Measurements from ENCODE around the gene CLINT1. TPM values are rescaled to one million over a fixed set of nuclear protein-coding genes. Genes with fewer than 3 reads are reported as not detected.

The CLINT1 gene
- total and polyA plus RNA-seq, 4 experiments from 2014 or later = 70.5 to 88.2 (median 77.4) TPM

GRCh38 chr5:157828944-157829639, 29.9 kb downstream of the CLINT1 start:
- no peak overlapping the region for H3K27ac ChIP-seq (ENCODE audit: low read depth, low read length)
- H3K36me3 ChIP-seq (ENCODE audit: insufficient read depth, low read length) = no peaks in the 10 kb centered on the region
- DNase-seq = no peak
- Mint-ChIP-seq H3K27me3 (no peaks in the 10 kb centered on the region), H3K9me3 (no peaks in the 10 kb centered on the region), H3K4me1 (peaks cover 31 to 70% (median 45%) of the 10 kb centered on the region in 4 donors), H3K4me3 (peak overlapping the region in 1 of 8 donors; percentile 22), H3K27ac (peak overlapping the region in 4 of 7 donors; percentile 7 to 69 (median 32)), H3K36me3 (peaks cover 4 to 19% of the 10 kb centered on the region in 2 donors)
- H3K4me1 ChIP-seq (ENCODE audit: insufficient read depth, low read length) = peaks cover 22% of the 10 kb centered on the region
- H3K4me3 ChIP-seq (ENCODE audit: low read length in 2 of 2) = no peak overlapping the region
- CTCF ChIA-PET (ENCODE audit: partially characterized antibody) = interaction anchor here (0.7 to 1.9 kb wide), 8 partner anchors 9 to 486 kb away, joined by 3 to 9 read pairs (median 5); no protein-coding TSS in a partner anchor
- intact Hi-C loops (cut with micrococcal nuclease) = no loop called here
- POLR2A ChIA-PET (ENCODE audit: partially characterized antibody) = interaction anchor here (0.6 kb wide), 1 partner anchor 28 kb away, joined by 5 read pairs; no protein-coding TSS in a partner anchor
- no peaks in the 10 kb centered on the region for H3K27me3 ChIP-seq (ENCODE audit: insufficient read depth, low read length)
- H3K9me3 ChIP-seq (ENCODE audit: control insufficient read depth in 1 of 2, low read length in 2 of 2) = no peaks in the 10 kb centered on the region

- POLR2A ChIA-PET (ENCODE audit: partially characterized antibody) = no interaction called here
Observed at GRCh38 chr5:157828105-157828943, 30.6 kb downstream of the CLINT1 start.

GRCh38 chr5:157827423-157827822, 31.5 kb downstream of the CLINT1 start:
- no peak overlapping the region for H3K4me3 ChIP-seq (ENCODE audit: low read length in 2 of 2)
- Mint-ChIP-seq H3K27ac (peak overlapping the region in 1 of 7 donors; percentile 19), H3K27me3 (no peaks in the 10 kb centered on the region), H3K9me3 (peaks cover 0 to under 1% (median 0%) of the 10 kb centered on the region in 8 donors), H3K4me3 (no peak overlapping the region), H3K4me1 (peaks cover 29 to 59% (median 39%) of the 10 kb centered on the region in 4 donors), H3K36me3 (peaks cover 2 to 12% of the 10 kb centered on the region in 2 donors)
- no peaks in the 10 kb centered on the region for H3K27me3 ChIP-seq (ENCODE audit: insufficient read depth, low read length)
- POLR2A ChIA-PET (ENCODE audit: partially characterized antibody) = no interaction called here
- H3K27ac ChIP-seq (ENCODE audit: low read depth, low read length) = no peak overlapping the region
- H3K9me3 ChIP-seq (ENCODE audit: control insufficient read depth in 1 of 2, low read length in 2 of 2) = no peaks in the 10 kb centered on the region
- H3K4me1 ChIP-seq (ENCODE audit: insufficient read depth, low read length) = peaks cover 22% of the 10 kb centered on the region
- intact Hi-C loops (cut with micrococcal nuclease) = no loop called here
- DNase-seq = no peak
- H3K36me3 ChIP-seq (ENCODE audit: insufficient read depth, low read length) = no peaks in the 10 kb centered on the region
- CTCF ChIA-PET (ENCODE audit: partially characterized antibody) = interaction anchor here (1.2 to 2.7 kb wide), 4 partner anchors 8 to 122 kb away, joined by 3 to 18 read pairs (median 4); no protein-coding TSS in a partner anchor

More at GRCh38 chr5:157828105-157828943, 30.6 kb downstream of the CLINT1 start:
- Mint-ChIP-seq H3K9me3 (no peaks in the 10 kb centered on the region), H3K27me3 (no peaks in the 10 kb centered on the region), H3K4me3 (peak overlapping the region in 1 of 8 donors; percentile 63), H3K4me1 (peaks cover 31 to 66% (median 42%) of the 10 kb centered on the region in 4 donors), H3K36me3 (peaks cover under 1 to 14% of the 10 kb centered on the region in 2 donors), H3K27ac (peak overlapping the region in 5 of 7 donors; percentile 6 to 55 (median 43))
- DNase-seq = no peak
- H3K4me1 ChIP-seq (ENCODE audit: insufficient read depth, low read length) = peaks cover 22% of the 10 kb centered on the region
- H3K9me3 ChIP-seq (ENCODE audit: control insufficient read depth in 1 of 2, low read length in 2 of 2) = no peaks in the 10 kb centered on the region
- no peaks in the 10 kb centered on the region for H3K36me3 ChIP-seq (ENCODE audit: insufficient read depth, low read length)
- CTCF ChIA-PET (ENCODE audit: partially characterized antibody) = interaction anchor here (0.7 to 1.9 kb wide), 7 partner anchors 8 to 485 kb away, joined by 3 to 9 read pairs (median 7); no protein-coding TSS in a partner anchor
- H3K4me3 ChIP-seq (ENCODE audit: low read length in 2 of 2) = no peak overlapping the region
- H3K27ac ChIP-seq (ENCODE audit: low read depth, low read length) = no peak overlapping the region
- intact Hi-C loops (cut with micrococcal nuclease) = no loop called here
- H3K27me3 ChIP-seq (ENCODE audit: insufficient read depth, low read length) = no peaks in the 10 kb centered on the region

GRCh38 chr5:157823655-157824054, 35.3 kb downstream of the CLINT1 start:
- peaks cover 30% of the 10 kb centered on the region for H3K4me1 ChIP-seq (ENCODE audit: insufficient read depth, low read length)
- H3K36me3 ChIP-seq (ENCODE audit: insufficient read depth, low read length) = no peaks in the 10 kb centered on the region
- Mint-ChIP-seq H3K4me3 (no peak overlapping the region), H3K4me1 (peaks cover 35 to 57% (median 46%) of the 10 kb centered on the region in 4 donors), H3K27ac (no peak overlapping the region), H3K27me3 (no peaks in the 10 kb centered on the region), H3K9me3 (peaks cover 0 to 5% (median 0%) of the 10 kb centered on the region in 8 donors), H3K36me3 (peaks cover 12 to 17% of the 10 kb centered on the region in 2 donors)
- ChIA-PET POLR2A (ENCODE audit: partially characterized antibody) (no interaction called here), CTCF (ENCODE audit: partially characterized antibody) (interaction anchor here (0.9 to 2.6 kb wide), 3 partner anchors 9 to 125 kb away, joined by 3 to 12 read pairs (median 5); no protein-coding TSS in a partner anchor)
- no peak overlapping the region for H3K4me3 ChIP-seq (ENCODE audit: low read length in 2 of 2)
- no peak overlapping the region for H3K27ac ChIP-seq (ENCODE audit: low read depth, low read length)
- no peaks in the 10 kb centered on the region for H3K27me3 ChIP-seq (ENCODE audit: insufficient read depth, low read length)
- no peaks in the 10 kb centered on the region for H3K9me3 ChIP-seq (ENCODE audit: control insufficient read depth in 1 of 2, low read length in 2 of 2)
- no peak for DNase-seq
- intact Hi-C loops (cut with micrococcal nuclease) = loop anchor here (5.0 kb wide), 1 partner anchor 34 kb away; the partner anchor contains the start of gene CLINT1

GRCh38 chr5:157821822-157822622, 36.9 kb downstream of the CLINT1 start:
- Mint-ChIP-seq H3K9me3 (peaks cover 0 to 5% (median 0%) of the 10 kb centered on the region in 8 donors), H3K27me3 (no peaks in the 10 kb centered on the region), H3K4me1 (peaks cover 27 to 46% (median 37%) of the 10 kb centered on the region in 4 donors), H3K36me3 (peaks cover 17 to 18% of the 10 kb centered on the region in 2 donors), H3K27ac (peak overlapping the region in 5 of 7 donors; percentile 28 to 63 (median 53)), H3K4me3 (peak overlapping the region in 2 of 8 donors; percentile 24 to 30)
- Histone ChIP-seq H3K9me3 (ENCODE audit: control insufficient read depth in 1 of 2, low read length in 2 of 2) (no peaks in the 10 kb centered on the region), H3K4me1 (ENCODE audit: insufficient read depth, low read length) (peaks cover 20% of the 10 kb centered on the region), H3K4me3 (ENCODE audit: low read length in 2 of 2) (no peak overlapping the region), H3K27ac (ENCODE audit: low read depth, low read length) (no peak overlapping the region), H3K27me3 (ENCODE audit: insufficient read depth, low read length) (no peaks in the 10 kb centered on the region), H3K36me3 (ENCODE audit: insufficient read depth, low read length) (no peaks in the 10 kb centered on the region)
- DNase-seq = no peak
- ChIA-PET POLR2A (ENCODE audit: partially characterized antibody) (no interaction called here), CTCF (ENCODE audit: partially characterized antibody) (interaction anchor here (0.9 to 2.6 kb wide), 5 partner anchors 9 to 173 kb away, joined by 4 to 12 read pairs (median 5); no protein-coding TSS in a partner anchor)
- intact Hi-C loops (cut with micrococcal nuclease) = loop anchor here (5.0 kb wide), 1 partner anchor 35 kb away; the partner anchor contains the start of gene CLINT1

GRCh38 chr5:157821405-157821804, 37.5 kb downstream of the CLINT1 start:
- CTCF ChIA-PET (ENCODE audit: partially characterized antibody) = no interaction called here
- POLR2A ChIA-PET (ENCODE audit: partially characterized antibody) = no interaction called here
- H3K4me1 Mint-ChIP-seq = peaks cover 27 to 46% (median 38%) of the 10 kb centered on the region in 4 donors
- Histone ChIP-seq H3K27me3 (ENCODE audit: insufficient read depth, low read length) (no peaks in the 10 kb centered on the region), H3K36me3 (ENCODE audit: insufficient read depth, low read length) (no peaks in the 10 kb centered on the region), H3K9me3 (ENCODE audit: control insufficient read depth in 1 of 2, low read length in 2 of 2) (no peaks in the 10 kb centered on the region), H3K27ac (ENCODE audit: low read depth, low read length) (no peak overlapping the region), H3K4me1 (ENCODE audit: insufficient read depth, low read length) (peaks cover 15% of the 10 kb centered on the region), H3K4me3 (ENCODE audit: low read length in 2 of 2) (no peak overlapping the region)
- intact Hi-C loops (cut with micrococcal nuclease) = loop anchor here (5.0 kb wide), 1 partner anchor 36 kb away; the partner anchor contains the start of gene CLINT1
- H3K27me3 Mint-ChIP-seq = no peaks in the 10 kb centered on the region
- peaks cover 0 to 5% (median 0%) of the 10 kb centered on the region in 8 donors for H3K9me3 Mint-ChIP-seq
- DNase-seq = no peak
- peak overlapping the region in 1 of 8 donors; percentile 24 for H3K4me3 Mint-ChIP-seq
- peak overlapping the region in 2 of 7 donors; percentile 25 to 32 for H3K27ac Mint-ChIP-seq
- peaks cover 17 to 21% of the 10 kb centered on the region in 2 donors for H3K36me3 Mint-ChIP-seq

Measured in CD4-positive, alpha-beta memory T cell (primary cell).